ENCODE data around the gene GAP43.

GAP43 gene

GRCh38 chr3:115663414-115663813 lies 40.1 kb downstream of the GAP43 start:
- DNase-seq, result no peak

GRCh38 chr3:115666081-115666480 lies 42.8 kb downstream of the GAP43 start:
- DNase-seq, result no peak

- DNase-seq, result no peak
Measured at GRCh38 chr3:115666920-115667737, 43.8 kb downstream of the GAP43 start.

- no peak for DNase-seq
Measured at GRCh38 chr3:115667738-115668065, 44.4 kb downstream of the GAP43 start.

GRCh38 chr3:115670911-115671310 lies 47.6 kb downstream of the GAP43 start:
- no peak for DNase-seq

GRCh38 chr3:115671761-115672455 lies 48.6 kb downstream of the GAP43 start:
- DNase-seq, result no peak

- DNase-seq, result no peak
Measured at GRCh38 chr3:115673881-115674280, 50.6 kb downstream of the GAP43 start.

GRCh38 chr3:115676336-115676735 lies 53.0 kb downstream of the GAP43 start:
- DNase-seq, result no peak

- no peak for DNase-seq
Measured at GRCh38 chr3:115680803-115681345, 57.6 kb downstream of the GAP43 start.

GRCh38 chr3:115681736-115682135 lies 58.4 kb downstream of the GAP43 start:
- no peak for DNase-seq

- no peak for DNase-seq
Measured at GRCh38 chr3:115683305-115683704, 60.0 kb downstream of the GAP43 start.

- DNase-seq, result no peak
Measured at GRCh38 chr3:115683773-115684172, 60.5 kb downstream of the GAP43 start.

- no peak for DNase-seq
Measured at GRCh38 chr3:115685097-115685496, 61.8 kb downstream of the GAP43 start.

- no peak for DNase-seq
Measured at GRCh38 chr3:115687721-115688120, 64.4 kb downstream of the GAP43 start.

- DNase-seq, result no peak
Measured at GRCh38 chr3:115688418-115688817, 65.1 kb downstream of the GAP43 start.

GRCh38 chr3:115689928-115690327 lies 66.6 kb downstream of the GAP43 start:
- DNase-seq, result no peak

GRCh38 chr3:115691964-115692363 lies 68.7 kb downstream of the GAP43 start:
- no peak for DNase-seq

- DNase-seq, result peak; percentile 5
Measured at GRCh38 chr3:115692887-115693524, 69.7 kb downstream of the GAP43 start.

GRCh38 chr3:115693868-115694267 lies 70.6 kb downstream of the GAP43 start:
- no peak for DNase-seq

- DNase-seq, result no peak
Measured at GRCh38 chr3:115695090-115695489, 71.8 kb downstream of the GAP43 start.

GRCh38 chr3:115697263-115698053 lies 74.1 kb downstream of the GAP43 start:
- DNase-seq, result no peak

- DNase-seq, result no peak
Measured at GRCh38 chr3:115698851-115699591, 75.7 kb downstream of the GAP43 start.

Measured in GF-D8 (cell line).